CD4-positive, alpha-beta T cell treated with Interleukin-10 for 1 hour (primary cell): ENCODE measurements around the gene PRKCA.
"Not testable (repeated sequence)": the region's sequence is repeated elsewhere in the genome, so short reads cannot be mapped to it uniquely, and the experiment has no call there.

Experiments
- DNase-seq: peaks from one replicate; pipeline ENCODE4 v3.0.0-alpha.2; 2020

Gene PRKCA

DNA sequence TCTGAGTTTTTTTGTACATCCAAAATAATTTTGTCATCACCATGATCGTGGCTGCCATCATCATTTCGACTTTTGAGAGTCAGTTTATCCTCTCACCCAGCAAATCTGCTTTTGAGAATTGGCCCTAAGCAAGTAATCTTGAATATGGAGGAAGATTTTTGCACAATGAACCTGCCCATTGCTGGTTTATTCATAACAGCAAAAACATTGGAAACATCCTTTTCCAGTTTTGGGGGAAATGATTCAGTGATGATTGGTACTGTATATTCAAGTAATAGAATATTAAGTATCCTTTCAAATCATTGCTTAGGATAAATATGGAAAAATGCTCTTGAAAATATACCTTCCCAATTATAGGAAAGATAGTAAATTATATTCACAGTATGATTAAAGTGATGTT lies 53.1 kb downstream of the PRKCA start:
- DNase-seq: no peak

DNA sequence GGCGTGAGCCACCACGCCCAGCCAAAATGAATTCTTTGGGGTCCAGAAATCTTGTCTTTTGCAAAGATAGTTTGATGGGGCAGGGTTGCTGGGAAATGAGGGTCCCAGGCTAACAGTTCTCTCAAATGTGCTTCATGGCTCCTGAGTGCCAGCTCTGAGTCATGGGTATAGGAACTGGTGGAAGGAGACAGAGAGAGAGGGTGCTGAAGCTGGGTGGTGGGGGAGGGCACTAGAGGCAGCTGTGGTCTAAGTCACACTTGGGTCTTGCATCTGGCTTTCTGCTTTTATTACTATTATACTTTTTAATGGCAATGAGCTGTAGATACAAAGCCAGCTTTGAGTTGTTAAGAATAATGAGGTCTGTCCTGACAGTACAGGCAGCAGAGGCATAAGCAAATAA lies 54.6 kb downstream of the PRKCA start:
- no peak for DNase-seq

DNA sequence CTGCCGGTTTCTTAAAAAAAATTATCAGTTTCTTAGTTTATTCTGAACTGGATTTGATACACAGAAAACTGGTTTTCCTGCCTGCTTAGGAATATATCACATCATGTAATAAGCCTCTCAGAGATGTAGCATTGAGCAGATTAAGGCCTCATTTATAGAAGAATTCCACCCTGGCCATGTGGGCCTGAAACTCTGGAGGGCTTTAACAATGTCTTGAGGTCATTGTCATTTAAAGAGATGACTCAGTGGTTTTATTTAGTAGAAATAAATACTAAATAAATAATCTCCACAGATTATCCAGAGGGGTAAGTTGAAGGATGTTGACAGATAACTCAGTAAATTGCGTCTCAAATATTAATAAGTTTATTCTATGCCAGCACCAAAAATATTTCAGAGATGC lies 56.9 kb downstream of the PRKCA start:
- DNase-seq: no peak

DNA sequence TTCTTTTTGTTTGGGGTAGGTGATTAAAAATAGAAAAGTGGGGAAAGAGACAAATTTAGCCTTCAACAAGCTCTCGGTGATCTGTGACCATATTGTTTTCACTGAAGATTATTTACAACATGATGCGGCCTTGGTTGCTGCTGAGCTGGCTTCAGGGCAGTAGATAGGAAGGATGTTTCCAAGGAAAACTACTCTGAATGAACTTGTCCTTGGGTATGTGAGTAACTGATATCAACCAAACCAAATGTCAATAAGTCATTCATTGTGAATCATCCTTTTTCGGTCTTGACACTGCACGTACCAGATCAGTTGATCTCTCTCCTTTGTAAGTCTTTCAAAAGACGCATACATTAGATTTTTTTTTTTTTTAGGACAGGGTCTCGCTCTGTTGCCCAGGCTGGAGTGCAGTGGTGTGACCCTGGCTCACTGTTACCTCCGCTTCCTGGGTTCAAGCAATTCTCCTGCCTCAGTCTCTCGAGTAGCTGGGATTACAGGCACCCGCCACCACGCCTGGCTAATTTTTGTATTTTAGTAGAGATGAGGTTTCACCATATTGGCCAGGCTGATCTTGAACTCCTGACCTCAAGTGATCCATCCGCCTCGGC lies 58.6 kb downstream of the PRKCA start:
- DNase-seq: not testable (repeated sequence)

DNA sequence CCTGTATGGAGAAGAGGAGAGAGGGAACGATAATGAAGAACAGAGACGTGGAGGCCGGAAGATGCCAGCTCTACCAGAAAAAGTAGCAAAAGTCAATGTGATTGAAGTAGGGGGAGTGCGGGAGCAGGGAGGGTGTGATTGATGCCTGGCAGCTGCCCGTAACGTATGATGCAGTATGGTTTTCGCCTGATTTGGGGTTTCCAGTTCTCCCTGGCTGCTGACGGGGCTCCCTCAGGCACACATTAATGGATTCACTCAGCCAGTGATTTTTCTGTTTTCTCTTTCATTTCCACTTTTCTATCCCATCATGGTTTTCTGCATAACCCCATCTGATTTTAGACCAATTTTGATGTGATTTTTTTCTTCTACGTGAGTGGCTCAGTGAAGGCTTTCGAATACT lies 62.1 kb downstream of the PRKCA start:
- no peak for DNase-seq

DNA sequence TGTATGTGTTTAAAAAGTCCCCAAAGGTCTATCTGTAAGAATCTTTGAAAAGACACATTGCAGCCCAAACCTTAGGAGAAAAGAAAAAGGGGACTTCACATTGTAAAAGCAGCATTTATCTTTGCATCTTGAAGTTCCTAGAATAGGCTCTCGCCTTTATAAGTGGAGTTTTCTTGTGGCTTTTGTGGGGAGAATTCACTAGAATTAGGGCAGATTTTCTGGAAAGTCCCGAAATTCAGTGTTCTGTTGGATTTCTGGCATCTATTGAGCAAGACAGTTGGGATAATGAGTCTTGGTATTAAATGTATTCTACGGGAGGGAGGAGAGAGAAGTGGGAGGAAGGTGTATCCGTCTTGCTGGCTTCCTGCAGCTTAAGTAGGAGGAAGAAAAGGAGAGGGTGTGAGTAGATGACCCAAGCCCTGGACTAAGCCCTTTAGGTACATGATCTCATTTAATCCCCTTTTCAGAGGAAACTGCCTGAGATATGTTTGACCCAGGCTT lies 62.6 kb downstream of the PRKCA start:
- DNase-seq: peak; percentile 15

DNA sequence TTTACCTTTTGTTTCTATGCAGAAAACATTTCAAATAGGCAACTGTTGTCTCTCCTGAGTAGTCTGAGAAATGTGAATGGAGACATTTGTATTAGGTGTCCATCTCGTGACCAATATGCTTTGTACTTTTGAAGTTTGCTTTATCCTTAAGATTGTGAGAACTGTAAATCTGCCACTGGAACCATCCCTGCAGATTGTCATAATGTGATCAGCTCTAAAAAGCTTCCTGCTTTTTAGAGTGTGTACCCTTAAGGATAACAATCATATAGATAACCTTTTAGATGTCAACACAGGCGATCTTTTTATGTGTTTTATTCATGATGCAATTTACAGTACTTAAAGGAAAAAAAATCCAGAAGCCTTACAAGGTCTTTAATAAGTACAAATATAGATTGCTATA lies 63.5 kb downstream of the PRKCA start:
- no peak for DNase-seq

DNA sequence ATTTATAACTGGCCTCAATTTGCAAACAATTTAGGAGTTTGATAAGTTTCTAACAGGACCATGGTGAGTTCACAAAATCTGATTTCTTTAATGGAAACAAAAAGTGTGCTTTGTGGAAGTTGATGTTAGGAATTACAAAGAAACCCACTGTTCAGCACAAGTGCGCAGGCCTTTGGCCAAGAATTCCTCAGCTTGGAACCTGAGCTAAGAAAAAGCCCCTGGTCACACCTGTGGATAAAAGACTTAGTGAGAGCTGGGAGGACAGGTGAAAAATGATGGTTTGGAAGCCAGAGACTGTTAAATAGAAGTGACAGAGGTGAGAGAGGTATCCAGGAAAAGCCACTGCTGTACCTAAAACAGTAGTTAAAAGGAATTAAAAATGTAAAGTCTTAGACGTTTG lies 64.7 kb downstream of the PRKCA start:
- no peak for DNase-seq

DNA sequence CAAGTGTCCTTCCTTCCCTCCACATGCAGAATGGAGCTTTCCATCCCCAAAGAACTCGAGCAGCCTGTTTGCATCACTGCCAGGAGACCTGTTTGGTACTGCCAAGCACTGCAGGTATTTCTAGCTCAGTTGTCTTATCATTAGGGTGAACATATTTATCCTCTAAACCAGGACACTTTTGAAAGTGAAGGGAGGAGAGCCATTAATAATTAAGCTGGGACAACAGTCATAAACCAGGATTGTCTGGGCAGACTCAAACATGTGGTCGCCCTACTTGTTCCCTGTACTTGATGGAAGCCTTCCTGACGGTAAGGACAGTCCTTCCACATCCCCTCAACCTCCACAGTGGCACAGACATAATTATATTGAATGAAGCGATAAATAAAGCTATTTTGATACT lies 67.4 kb downstream of the PRKCA start:
- no peak for DNase-seq

DNA sequence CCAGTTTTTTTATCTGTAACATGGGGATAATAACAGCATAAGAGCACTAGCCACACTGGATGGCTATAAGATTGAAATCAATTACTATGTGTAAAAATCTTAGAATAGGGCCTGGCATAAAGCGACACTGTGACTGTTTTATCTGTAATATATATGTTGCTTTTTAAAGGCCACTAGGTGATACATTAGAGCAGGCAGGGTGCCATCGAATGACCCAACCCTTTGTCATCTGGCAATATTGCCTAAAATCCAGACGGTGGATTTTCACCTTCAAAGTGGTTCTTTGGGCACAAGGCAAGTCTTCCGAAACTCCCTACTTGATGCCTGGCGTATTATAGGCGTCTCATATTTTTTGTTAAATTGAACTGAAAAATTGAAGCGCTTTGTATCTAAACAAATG lies 69.1 kb downstream of the PRKCA start:
- no peak for DNase-seq

DNA sequence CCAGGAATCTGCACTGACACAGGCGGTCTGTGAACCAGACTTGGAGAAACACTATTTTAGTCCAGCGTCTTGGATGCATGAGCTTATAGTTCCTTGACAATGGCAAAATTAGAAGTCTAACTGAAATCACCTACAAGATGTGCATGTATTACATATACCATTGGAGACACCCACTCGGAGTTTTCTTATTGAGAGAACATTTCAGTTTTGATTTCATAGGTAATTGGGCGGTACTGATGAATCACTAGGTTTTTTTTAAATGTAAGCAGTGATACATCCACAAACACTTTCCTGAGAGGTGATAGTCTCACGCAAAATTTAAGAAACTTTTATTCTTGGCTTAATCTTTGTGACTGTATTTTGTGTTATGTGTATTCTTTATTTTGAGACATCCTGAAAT lies 69.8 kb downstream of the PRKCA start:
- no peak for DNase-seq

DNA sequence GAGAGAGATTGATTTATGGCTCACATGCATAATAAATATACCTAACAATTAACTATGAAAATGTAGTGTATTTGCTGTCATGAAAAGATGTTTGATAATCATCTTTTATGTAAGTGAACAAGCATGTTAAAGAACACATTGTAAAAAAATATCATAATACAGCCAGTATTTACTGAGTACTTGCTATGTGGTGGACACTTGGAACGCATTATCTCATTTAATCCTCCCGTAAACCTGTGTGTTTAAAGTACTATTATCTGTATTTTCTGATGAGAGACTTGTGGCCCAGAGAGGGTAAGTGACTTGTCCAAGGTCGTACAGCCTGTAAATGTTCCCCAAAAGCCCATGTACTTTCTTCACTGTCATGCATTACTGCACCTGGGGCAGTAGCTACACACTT lies 70.7 kb downstream of the PRKCA start:
- DNase-seq: no peak

DNA sequence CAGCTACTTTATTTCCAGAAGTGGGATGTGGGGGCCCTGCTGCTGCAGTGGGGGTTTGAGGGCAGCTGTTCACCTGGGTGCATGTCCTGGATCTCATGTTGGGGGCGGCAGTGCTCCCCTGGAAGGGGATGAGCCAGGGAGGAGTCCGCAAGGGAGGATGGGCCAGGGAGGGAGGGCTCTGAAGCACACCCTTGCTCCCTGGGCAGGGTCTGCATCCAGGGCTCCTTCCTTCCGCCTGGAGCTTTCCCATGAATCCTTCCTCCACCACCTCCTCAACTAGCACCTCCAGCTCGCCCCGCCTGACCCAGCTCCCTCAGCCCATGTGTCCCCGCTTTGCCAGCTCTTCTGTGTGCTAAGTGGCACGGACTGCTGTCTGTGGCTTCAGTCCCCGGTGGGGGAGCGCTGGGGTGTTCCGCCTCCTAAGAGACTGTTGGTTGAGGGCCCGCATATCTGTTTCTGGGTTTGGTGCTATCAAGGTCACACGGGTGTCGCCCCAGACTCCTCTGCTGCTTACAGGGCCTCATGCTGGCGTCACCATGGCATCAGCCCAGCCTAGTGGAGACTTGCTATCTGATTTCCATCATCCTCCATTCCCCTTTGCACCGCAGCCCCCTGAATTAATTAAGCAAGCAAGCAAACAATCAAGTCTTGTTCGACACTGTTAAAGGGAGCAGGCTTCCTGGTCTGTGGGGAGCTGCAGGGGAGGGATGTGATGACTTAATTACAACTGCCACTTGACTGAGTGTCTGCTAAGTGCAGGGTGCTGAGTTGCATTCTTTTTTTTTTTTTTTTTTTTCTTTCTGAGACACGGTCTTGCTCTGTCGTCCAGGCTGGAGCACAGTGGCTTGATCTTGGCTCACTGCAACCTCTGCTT lies 71.8 kb downstream of the PRKCA start:
- peak; percentile 41 for DNase-seq

DNA sequence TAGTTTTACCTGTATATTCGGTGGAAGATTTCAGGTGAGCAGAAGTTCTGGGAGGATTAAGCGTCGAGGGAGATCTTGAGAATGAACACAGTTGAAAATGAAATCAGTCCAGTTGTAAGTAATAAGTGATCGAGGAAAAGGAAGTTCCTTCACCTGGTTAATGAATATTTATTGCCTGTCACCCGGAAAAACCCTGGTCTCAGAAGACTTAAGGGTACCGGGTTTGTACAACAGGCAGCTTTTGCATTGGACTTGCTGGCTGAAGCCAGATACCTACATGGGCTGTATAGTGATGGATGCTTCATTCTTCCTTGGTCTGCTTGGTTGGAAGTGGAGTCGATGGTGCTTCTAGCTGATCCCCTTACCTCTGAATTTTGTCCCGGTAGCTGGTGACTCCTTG lies 72.7 kb downstream of the PRKCA start:
- no peak for DNase-seq

DNA sequence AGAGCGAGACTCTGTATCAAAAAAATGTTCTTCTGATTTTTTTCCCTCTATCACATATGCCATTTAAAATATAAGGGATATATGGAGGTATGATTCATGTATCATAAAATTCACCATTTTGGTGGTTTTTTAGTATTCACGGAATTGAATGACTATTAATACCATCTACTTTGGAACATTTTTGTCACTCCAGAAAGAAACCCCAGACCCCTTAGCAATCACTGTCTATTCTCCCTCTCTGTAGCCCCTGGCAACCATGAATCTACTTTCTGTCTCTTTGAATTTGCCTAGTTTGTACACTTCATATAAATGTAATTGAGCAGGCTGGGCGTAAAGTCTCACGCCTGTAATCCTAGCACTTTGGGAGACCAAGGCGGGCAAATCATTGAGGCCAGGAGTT lies 75.9 kb downstream of the PRKCA start:
- DNase-seq: no peak

DNA sequence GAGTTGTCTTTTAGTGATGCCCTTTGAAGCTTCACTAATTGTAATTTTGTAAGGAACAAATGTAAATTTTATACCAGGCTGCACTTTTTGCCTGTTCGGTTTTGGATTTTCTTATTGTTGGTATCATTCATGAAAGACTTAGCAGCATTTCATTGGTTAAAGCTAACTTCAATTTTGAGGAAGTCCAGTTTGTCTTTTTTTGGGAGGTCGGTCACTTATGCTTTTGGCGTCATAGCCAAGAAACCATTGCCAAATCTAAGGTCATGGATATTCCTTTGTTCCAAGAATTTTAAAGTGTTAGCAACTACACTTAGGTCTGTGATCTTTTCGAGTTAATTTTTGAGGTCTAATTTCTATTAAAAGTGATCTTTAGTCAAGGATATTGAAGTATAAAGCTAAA lies 77.1 kb downstream of the PRKCA start:
- DNase-seq: no peak

DNA sequence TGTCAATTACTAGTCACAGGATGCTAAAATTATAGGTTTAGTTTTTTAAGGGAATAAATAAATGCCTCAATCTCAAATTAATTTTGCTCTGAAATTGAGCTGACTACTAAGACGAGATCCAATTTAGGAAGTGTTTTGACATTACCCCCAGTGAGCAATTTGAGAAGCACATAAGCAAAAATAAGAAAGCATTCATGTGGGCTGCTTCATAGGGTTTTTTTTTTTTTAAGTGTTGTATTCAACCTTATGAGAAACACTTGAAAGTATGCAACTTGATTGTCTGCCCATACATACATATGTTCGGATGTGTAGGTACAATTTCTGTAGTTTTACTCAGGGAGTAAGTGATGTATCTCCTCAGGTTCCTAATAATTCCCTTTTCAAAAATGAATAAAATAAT lies 77.6 kb downstream of the PRKCA start:
- DNase-seq: no peak

DNA sequence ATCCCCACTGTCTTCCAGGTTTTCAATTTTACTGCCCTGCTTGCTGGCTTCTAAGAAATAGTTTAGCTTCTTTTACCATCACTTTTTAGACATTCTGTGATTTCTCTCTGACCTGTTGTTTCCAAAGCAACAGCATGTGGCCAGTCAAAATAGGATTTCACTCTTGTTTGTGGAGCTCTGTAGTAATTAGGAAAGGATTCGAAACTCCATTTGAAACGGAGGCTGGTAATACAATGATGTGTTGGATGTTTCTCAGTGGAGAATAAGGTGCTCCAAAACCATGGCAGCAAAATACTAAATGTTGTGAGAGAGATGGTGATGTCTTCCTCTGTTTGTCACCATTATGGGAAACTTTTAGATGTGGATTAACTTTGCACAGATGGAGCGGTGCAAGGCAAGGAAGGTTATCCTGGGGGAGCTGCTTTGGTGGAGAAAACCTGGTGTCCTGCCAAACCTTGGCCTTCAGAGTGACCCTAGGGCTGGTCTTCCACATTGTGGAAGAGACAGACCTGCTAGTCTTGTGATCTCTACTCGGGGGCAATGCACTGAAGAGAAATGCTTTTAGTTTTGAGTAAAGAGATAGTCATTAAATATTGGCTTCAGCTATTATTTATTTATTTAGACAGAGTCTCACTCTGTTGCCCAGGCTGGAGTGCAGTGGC lies 79.4 kb downstream of the PRKCA start:
- DNase-seq: no peak

DNA sequence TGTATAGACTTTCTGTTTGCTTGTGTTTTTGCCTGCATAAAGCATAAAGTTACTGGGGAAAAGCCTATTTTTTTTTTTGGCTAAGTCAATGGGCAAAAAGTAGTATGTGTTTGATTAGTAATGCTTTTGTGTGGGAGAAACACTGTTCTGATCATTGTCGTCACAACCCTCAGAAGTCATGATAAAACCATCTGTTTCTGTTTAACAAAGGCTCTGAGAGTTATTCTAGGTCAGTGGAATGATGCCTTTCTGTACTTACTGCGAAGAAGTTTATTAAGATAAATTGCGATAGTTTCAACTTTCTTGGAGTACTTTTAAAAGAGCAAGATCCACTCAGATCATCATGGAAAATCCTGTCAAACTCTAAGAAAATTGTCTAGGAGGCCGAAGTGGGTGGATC lies 80.9 kb downstream of the PRKCA start:
- no peak for DNase-seq

DNA sequence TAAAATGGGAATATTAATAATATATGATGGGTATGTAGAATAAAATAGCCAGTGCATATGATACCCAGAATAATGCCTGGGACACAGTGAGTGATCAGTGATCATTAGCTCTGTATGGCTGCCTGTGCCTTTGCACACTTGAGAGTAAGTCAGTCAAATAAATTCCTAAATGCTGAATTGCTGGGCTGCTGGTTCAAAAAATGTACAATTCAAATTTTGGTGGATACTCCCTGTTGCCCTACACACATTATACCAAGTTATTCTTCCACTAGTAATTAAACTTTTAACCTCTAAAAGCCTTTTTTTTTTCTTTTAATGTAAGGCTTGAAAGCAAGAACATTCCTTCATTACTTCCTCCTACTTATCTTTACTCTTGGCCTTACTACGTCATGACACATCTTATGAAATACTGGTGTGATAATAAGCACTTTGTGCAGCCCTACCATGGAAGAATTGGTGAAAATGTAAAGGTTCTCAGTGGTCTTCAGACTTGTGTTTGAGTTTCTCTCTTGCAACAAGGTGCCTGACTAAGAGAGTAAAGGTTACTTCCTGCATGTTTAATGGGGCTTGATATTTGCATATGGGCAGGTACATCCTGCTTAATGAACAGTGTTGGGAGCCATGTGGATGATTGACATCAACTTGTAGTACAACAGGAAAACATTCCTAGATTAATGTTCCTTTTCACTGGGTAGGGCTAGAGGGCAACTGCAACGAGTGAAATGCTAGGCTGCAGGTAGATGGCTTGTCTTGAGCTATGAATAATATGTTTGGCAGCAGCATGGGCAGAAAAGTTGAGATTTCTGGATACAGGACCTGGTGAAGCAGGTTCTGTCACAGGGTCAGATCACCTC lies 84.3 kb downstream of the PRKCA start:
- DNase-seq: no peak

DNA sequence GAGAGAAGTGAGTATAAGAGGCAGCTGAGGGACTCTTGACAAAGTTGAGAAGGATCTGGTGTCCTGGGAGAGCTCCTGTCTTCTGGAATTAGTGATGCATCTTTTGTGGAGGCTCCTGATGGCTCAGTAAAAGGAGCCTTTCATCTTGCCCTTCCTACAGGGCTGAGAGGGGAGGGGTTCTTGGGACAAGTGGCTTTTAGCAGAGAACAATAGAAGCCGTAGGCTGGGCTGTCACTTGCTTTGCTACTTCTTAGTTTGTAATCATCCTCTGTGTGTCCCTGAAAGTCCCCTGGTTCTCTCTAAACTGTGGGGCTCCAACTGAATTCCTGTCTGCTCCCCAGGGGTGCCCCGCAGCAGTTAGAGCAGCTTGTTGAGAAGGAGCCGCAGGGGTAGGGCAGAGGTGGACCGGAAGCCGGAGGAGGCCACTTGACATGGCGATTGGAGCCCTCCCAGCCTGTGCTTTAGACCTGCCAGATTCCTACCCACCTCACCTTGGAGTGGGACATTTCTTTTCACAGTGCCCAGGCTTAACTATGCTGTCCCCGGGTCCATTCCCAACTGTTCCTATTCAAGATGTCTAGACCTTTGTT lies 85.1 kb downstream of the PRKCA start:
- DNase-seq: no peak

DNA sequence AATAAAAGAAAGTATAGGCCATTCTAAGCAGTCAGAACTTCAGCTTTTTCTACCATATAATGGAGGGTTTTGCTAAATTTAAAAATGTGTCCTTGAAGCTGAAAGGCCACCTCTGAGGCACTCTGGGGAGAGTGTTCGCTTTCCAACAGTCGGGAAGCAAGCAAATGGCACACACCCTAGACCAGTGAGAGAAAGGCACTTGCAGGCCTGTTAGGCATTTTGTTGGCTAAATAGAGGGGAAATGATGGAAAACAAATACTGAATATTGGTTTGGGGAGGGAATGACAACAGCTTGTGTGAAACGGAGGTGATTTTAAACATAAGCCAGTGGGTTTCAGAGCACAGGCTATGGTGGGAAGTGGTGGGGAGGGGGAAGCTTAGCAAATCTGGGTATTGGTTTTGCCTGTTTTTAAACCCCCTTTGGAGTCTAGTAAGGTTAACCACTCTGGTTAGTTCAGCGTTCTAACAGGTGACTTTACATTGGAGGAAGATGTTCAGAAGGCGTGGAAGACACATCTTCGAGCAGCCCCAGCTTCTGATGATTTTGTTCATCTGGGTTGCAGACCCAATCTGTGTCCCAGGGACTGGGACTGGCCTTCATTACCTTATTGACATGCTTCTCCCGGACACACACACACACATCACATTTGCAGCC lies 90.5 kb downstream of the PRKCA start:
- DNase-seq: no peak
